ENCODE measurements around the gene PCBP3.
"Not testable (repeated sequence)": the region's sequence is repeated elsewhere in the genome, so short reads cannot be mapped to it uniquely, and the experiment has no call there.

The PCBP3 gene

GRCh38 chr21:45618846-45619485 is 24.6 kb upstream of the PCBP3 start:
- no peaks in the 10 kb centered on the region for H3K36me3 ChIP-seq (ENCODE audit: low read length)
- no peak overlapping the region for H3K27ac ChIP-seq (ENCODE audit: low read depth, low read length)
- no peaks in the 10 kb centered on the region for H3K9me2 ChIP-seq (replicated peaks; ENCODE audit: insufficient read depth, low read length)
- H3K27me3 ChIP-seq (ENCODE audit: low read length) = no peaks in the 10 kb centered on the region
- H3K9ac ChIP-seq (ENCODE audit: low read length) = no peak overlapping the region
- TF ChIP-seq EZH2phosphoT487 (conservative IDR thresholded peaks at IDR 0.05; ENCODE audit: low read length) = no peak
- TF ChIP-seq CTCF (IDR thresholded peaks at IDR 0.05; ENCODE audit: insufficient read depth, low read length, poor library complexity, severe bottlenecking) = no peak
- no peaks in the 10 kb centered on the region for H3K9me3 ChIP-seq (ENCODE audit: insufficient read depth, low read length)
- H4K20me1 ChIP-seq (ENCODE audit: low read depth, low read length) = no peaks in the 10 kb centered on the region
- no peak overlapping the region for H3K4me2 ChIP-seq (ENCODE audit: low read depth, low read length, poor library complexity, severe bottlenecking)
- no peaks in the 10 kb centered on the region for H3K79me2 ChIP-seq (ENCODE audit: insufficient read depth, low read length)
- H2AFZ ChIP-seq (ENCODE audit: low read depth, low read length, severe bottlenecking) = no peak overlapping the region
- no peaks in the 10 kb centered on the region for H3F3A ChIP-seq (ENCODE audit: insufficient read depth)
- no peak overlapping the region for H3K4me3 ChIP-seq (ENCODE audit: insufficient read depth, low read length, poor library complexity, severe bottlenecking)

GRCh38 chr21:45620201-45620923 is 23.2 kb upstream of the PCBP3 start:
- TF ChIP-seq CTCF (IDR thresholded peaks at IDR 0.05; ENCODE audit: insufficient read depth, low read length, poor library complexity, severe bottlenecking) = no peak
- no peak for TF ChIP-seq EZH2phosphoT487 (conservative IDR thresholded peaks at IDR 0.05; ENCODE audit: low read length)
- Histone ChIP-seq H3K79me2 (ENCODE audit: insufficient read depth, low read length) (no peaks in the 10 kb centered on the region), H3K4me3 (ENCODE audit: insufficient read depth, low read length, poor library complexity, severe bottlenecking) (no peak overlapping the region), H4K20me1 (ENCODE audit: low read depth, low read length) (no peaks in the 10 kb centered on the region), H3K27ac (ENCODE audit: low read depth, low read length) (no peak overlapping the region), H3K9me3 (ENCODE audit: insufficient read depth, low read length) (no peaks in the 10 kb centered on the region), H3K27me3 (ENCODE audit: low read length) (no peaks in the 10 kb centered on the region), H3K4me2 (ENCODE audit: low read depth, low read length, poor library complexity, severe bottlenecking) (no peak overlapping the region), H3K9me2 (replicated peaks; ENCODE audit: insufficient read depth, low read length) (no peaks in the 10 kb centered on the region), H2AFZ (ENCODE audit: low read depth, low read length, severe bottlenecking) (no peak overlapping the region), H3F3A (ENCODE audit: insufficient read depth) (no peaks in the 10 kb centered on the region), H3K36me3 (ENCODE audit: low read length) (no peaks in the 10 kb centered on the region), H3K9ac (ENCODE audit: low read length) (no peak overlapping the region)

DNA sequence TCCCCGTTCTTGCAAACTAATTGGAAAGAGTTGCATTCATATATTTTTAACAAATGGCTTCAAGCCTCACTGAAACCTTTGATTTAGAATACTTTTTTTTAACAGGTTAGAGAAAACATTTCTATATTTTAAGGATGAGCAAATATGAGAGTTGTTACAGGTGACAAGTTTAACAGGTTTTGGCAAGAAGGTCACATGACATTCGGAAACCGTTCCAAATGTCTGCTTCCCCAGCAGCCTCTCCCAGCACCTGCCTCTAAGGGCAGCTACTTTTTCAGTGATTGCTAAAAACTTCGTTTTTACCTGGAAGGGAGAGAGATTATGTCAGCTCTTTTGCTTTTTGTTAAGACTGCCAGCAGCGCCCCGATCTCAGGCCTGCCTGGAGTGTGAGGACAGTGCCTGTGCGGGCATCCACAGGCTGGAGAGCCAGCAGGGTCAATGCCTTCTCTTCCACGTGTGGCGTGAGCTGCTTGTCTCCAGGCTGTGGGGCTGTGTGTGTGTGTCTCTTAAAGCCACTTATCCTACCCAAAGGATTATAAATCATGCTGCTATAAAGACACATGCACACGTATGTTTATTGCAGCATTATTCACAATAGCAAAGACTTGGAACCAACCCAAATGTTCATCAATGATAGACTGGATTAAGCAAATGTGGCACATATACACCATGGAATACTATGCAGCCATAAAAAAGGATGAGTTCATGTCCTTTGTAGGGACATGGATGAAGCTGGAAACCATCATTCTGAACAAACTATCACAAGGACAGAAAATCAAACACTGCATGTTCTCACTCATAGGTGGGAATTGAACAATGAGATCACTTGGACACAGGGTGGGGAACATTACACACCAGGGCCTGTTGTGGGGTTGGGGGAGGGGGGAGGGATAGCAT is 21.8 kb upstream of the PCBP3 start:
- not testable (repeated sequence) for H3K9me3 ChIP-seq (ENCODE audit: insufficient read depth, low read length); H3K27me3 ChIP-seq (ENCODE audit: low read length); H3F3A ChIP-seq (ENCODE audit: insufficient read depth); H2AFZ ChIP-seq (ENCODE audit: low read depth, low read length, severe bottlenecking); H3K79me2 ChIP-seq (ENCODE audit: insufficient read depth, low read length); H3K4me3 ChIP-seq (ENCODE audit: insufficient read depth, low read length, poor library complexity, severe bottlenecking); H3K9me2 ChIP-seq (replicated peaks; ENCODE audit: insufficient read depth, low read length); H3K9ac ChIP-seq (ENCODE audit: low read length); H4K20me1 ChIP-seq (ENCODE audit: low read depth, low read length); H3K27ac ChIP-seq (ENCODE audit: low read depth, low read length); H3K4me2 ChIP-seq (ENCODE audit: low read depth, low read length, poor library complexity, severe bottlenecking); H3K36me3 ChIP-seq (ENCODE audit: low read length)

Data from SU-DHL-6 (cell line).